HepG2 (cell line): ENCODE measurements around the gene NBPF1. TPM values are rescaled to one million over a fixed set of nuclear protein-coding genes. Genes with fewer than 3 reads are reported as not detected.

ENCODE experiments used
- ATAC-seq: fragments of 200-7000 bp; cut with Tn5 transposase; 3 replicates; pipeline ENCODE4 v1.9.1; 2020; ENCODE audit warnings: mild to moderate bottlenecking, moderate library complexity
- BruUV-seq: library from RNA; stranded (reverse); fragments of 400-500 nt; replicated peaks from 2 replicates; lab custom pipeline; 2021; lab: Mats Ljungman, UMichigan
- CTCF ChIA-PET: fragments of 300-600 bp; formaldehyde crosslinking; extraction: SDS; loops from one replicate; lab custom pipeline; 2021; ENCODE audit warnings: low total read pairs, inconsistent platforms, low intra/inter-chr PET ratio; lab: Yijun Ruan, JAX
- POLR2A ChIA-PET: fragments of 350-600 bp; sonication (Branson Sonifier 250); formaldehyde crosslinking; loops from one replicate; lab custom pipeline; 2020; ENCODE audit warnings: antibody characterized with exemption, inconsistent platforms; lab: Yijun Ruan, JAX
- DNase-seq: peaks from one replicate; pipeline ENCODE4 v3.0.0-alpha.2; 2015; ENCODE audit warnings: low spot score
- FAIRE-seq: peaks from 3 replicates; lab custom pipeline; 2011; peaks lifted over from hg19 to GRCh38; lab: Jason Lieb, UNC
- H2AFZ ChIP-seq: one replicate; pipeline ENCODE4 v1.6.1; 2011; ENCODE audit warnings: low read length, inconsistent platforms
- H3K27ac ChIP-seq: fragments of 300-600 bp; 3 replicates; pipeline ENCODE4 v1.8.0; 2011; ENCODE audit warnings: mixed run types, mild to moderate bottlenecking, mixed read lengths, low read length, inconsistent platforms; ENCODE audit not compliant: insufficient read depth; ENCODE audit errors: extremely low read length
- H3K27me3 ChIP-seq, 2 experiments: fragments of 200-600 bp in 1 of 2; 2 replicates in 1 of 2; 3 replicates in 1 of 2; pipeline versions ENCODE4 v1.6.0 to v1.8.0; 2011; ENCODE audit warnings: low read length in 2 of 2, mild to moderate bottlenecking in 2 of 2, moderate library complexity in 2 of 2, inconsistent platforms in 1 of 2; ENCODE audit not compliant: insufficient read depth in 2 of 2, control insufficient read depth in 1 of 2
- H3K36me3 ChIP-seq, 2 experiments: fragments of 200-600 bp in 1 of 2; replicated peaks in 1 of 2; 2 replicates in 1 of 2; 3 replicates in 1 of 2; pipeline versions ENCODE4 v1.5.1 to v1.8.0; 2011; ENCODE audit warnings: low read length in 2 of 2, inconsistent platforms in 1 of 2; ENCODE audit not compliant: insufficient read depth in 2 of 2, control insufficient read depth in 1 of 2
- H3K4me1 ChIP-seq: 2 replicates; pipeline ENCODE4 v1.5.1; 2012; ENCODE audit warnings: low read length, inconsistent platforms; ENCODE audit not compliant: insufficient read depth
- H3K4me2 ChIP-seq: 2 replicates; pipeline ENCODE4 v1.6.0; 2011; ENCODE audit warnings: low read depth, low read length, inconsistent platforms
- H3K4me3 ChIP-seq, 3 experiments: fragments of 200-600 bp in 1 of 3; sonication (generic), shearing (Covaris generic) in 1 of 3; replicated peaks in 1 of 3; 2 replicates each; pipeline ENCODE4 v1.5.1; 2011 to 2016; ENCODE audit warnings: low read length in 3 of 3, inconsistent platforms in 2 of 3, low read depth in 2 of 3, mild to moderate bottlenecking in 2 of 3, control low read depth in 1 of 3, mixed read lengths in 1 of 3; ENCODE audit not compliant: insufficient read depth in 1 of 3
- H3K79me2 ChIP-seq: one replicate; pipeline ENCODE4 v1.6.1; 2011; ENCODE audit warnings: low read length, inconsistent platforms; ENCODE audit not compliant: insufficient read depth
- H3K9ac ChIP-seq: 2 replicates; pipeline ENCODE4 v1.6.0; 2011; ENCODE audit warnings: mild to moderate bottlenecking, low read depth, low read length, inconsistent platforms; ENCODE audit not compliant: insufficient read depth
- H3K9me3 ChIP-seq: 2 replicates; pipeline ENCODE4 v1.5.1; 2012; ENCODE audit warnings: mild to moderate bottlenecking, low read length
- H4K20me1 ChIP-seq: 2 replicates; pipeline ENCODE4 v1.6.0; 2011; ENCODE audit warnings: inconsistent platforms, mild to moderate bottlenecking, low read length, moderate library complexity; ENCODE audit not compliant: insufficient read depth
- ATF4 ChIP-seq, 2 experiments: fragments of 450-650 bp in 1 of 2; sonication (generic) in 1 of 2; formaldehyde crosslinking; IDR thresholded peaks; 2 replicates each; pipeline versions ENCODE4 v1.5.0 to v1.8.0; 2020 to 2022; ENCODE audit warnings: mild to moderate bottlenecking in 1 of 2, missing genetic modification reagents in 1 of 2
- DDIT3 ChIP-seq: sonication (generic); formaldehyde crosslinking; IDR thresholded peaks from 2 replicates; pipeline ENCODE4 v1.4.0; 2020; ENCODE audit warnings: mild to moderate bottlenecking, missing genetic modification reagents
- HNRNPK ChIP-seq: fragments of 200-400 bp; formaldehyde crosslinking; IDR thresholded peaks from 2 replicates; pipeline ENCODE4 v1.6.1; 2018; ENCODE audit warnings: low read length, low read depth, moderate library complexity, mild to moderate bottlenecking; ENCODE audit not compliant: poor library complexity, severe bottlenecking
- KDM5B ChIP-seq: sonication (generic); formaldehyde crosslinking; IDR thresholded peaks from 2 replicates; pipeline ENCODE4 v1.4.0; 2020; ENCODE audit warnings: missing genetic modification reagents, mild to moderate bottlenecking, borderline replicate concordance
- PAF1 ChIP-seq: IDR thresholded peaks from 2 replicates; pipeline ENCODE4 v1.6.1; 2016; ENCODE audit warnings: missing genetic modification reagents, missing compliant biosample characterization
- PCBP2 ChIP-seq: fragments of 200-400 bp; formaldehyde crosslinking; optimal IDR thresholded peaks from 2 replicates; pipeline ENCODE3; 2018; ENCODE audit warnings: low read length, low read depth; ENCODE audit not compliant: poor library complexity, severe bottlenecking
- PHB2 ChIP-seq: fragments of 450-650 bp; IDR thresholded peaks from 2 replicates; pipeline ENCODE4 v1.6.1; 2018; ENCODE audit not compliant: partially characterized antibody
- RFX3 ChIP-seq: IDR thresholded peaks from 2 replicates; pipeline ENCODE4 v1.6.1; 2016; ENCODE audit warnings: missing biosample characterization, missing genetic modification reagents
- SRSF9 ChIP-seq: fragments of 200-400 bp; formaldehyde crosslinking; IDR thresholded peaks from 2 replicates; pipeline ENCODE4 v1.6.1; 2018; ENCODE audit warnings: borderline replicate concordance, mild to moderate bottlenecking, low read depth, low read length; ENCODE audit not compliant: insufficient read depth, poor library complexity, severe bottlenecking
- TGIF2 ChIP-seq: IDR thresholded peaks from 2 replicates; pipeline ENCODE4 v1.6.1; 2016; ENCODE audit warnings: control low read depth, missing compliant biosample characterization
- ZBTB38 ChIP-seq: sonication (generic); formaldehyde crosslinking; IDR thresholded peaks from 2 replicates; pipeline ENCODE4 v1.5.1; 2020; ENCODE audit warnings: mild to moderate bottlenecking, missing genetic modification reagents
- ZKSCAN1 ChIP-seq: fragments of 150-350 bp; IDR thresholded peaks from 2 replicates; pipeline ENCODE4 v1.6.1; 2014; ENCODE audit warnings: low read length
- ZNF713 ChIP-seq: sonication (generic); formaldehyde crosslinking; IDR thresholded peaks from 2 replicates; pipeline ENCODE4 v1.4.0; 2020; ENCODE audit warnings: mild to moderate bottlenecking, missing genetic modification reagents
- ZNF775 ChIP-seq: sonication (generic); formaldehyde crosslinking; IDR thresholded peaks from 2 replicates; pipeline ENCODE4 v1.4.0; 2020; ENCODE audit warnings: missing genetic modification reagents, mild to moderate bottlenecking, moderate library complexity, borderline replicate concordance
- WGBS: methylation state at CpG from one replicate; pipeline ENCODE4 v1.1.6; 2017; ENCODE audit warnings: low lambda C conversion rate; 5-methylcytosine and 5-hydroxymethylcytosine counted together
- in situ Hi-C: cut with HindIII; loops from 2 replicates; pipeline ENCODE4 v1.10.0; 2017; ENCODE audit warnings: low pct_unique_long_range_greater_than_20kb; ENCODE audit not compliant: extremely low pct_ligation_motif_present
- intact Hi-C: fragments of 100-400 bp; cut with micrococcal nuclease; formaldehyde crosslinking; loops from one replicate; pipeline ENCODE4 v1.10.0; 2022; ENCODE audit not compliant: unreplicated experiment
- polyA plus RNA-seq, 8 experiments: library from polyadenylated mRNA; depleted of rRNA in 3 of 8; stranded (reverse) in 7 of 8; unstranded in 1 of 8; fragments of >200 nt; fragmentation: Illumina TruSeq in 4 of 8; extraction: Trizol in 4 of 8; gene quantifications; 2 replicates each; pipeline versions ENCODE4 v1.2.1 to v1.2.3, GENCODE V29; 2011 to 2016; ENCODE audit warnings: low read depth in 4 of 8, missing spikeins in 1 of 8, mixed read lengths in 1 of 8; ENCODE audit not compliant: insufficient read depth in 1 of 8
- total RNA-seq, 5 experiments: library from RNA; depleted of rRNA; stranded (reverse); fragments of >200 nt; fragmentation: Illumina TruSeq; extraction: Trizol; gene quantifications; 2 replicates each; pipeline ENCODE4 v1.2.3, GENCODE V29; 2016; ENCODE audit warnings: low read depth in 1 of 5

The NBPF1 gene
- total and polyA plus RNA-seq, 2 of the 13 experiments (the other 11 are each of a cell fraction or from before 2014, with no cell fraction given): 30.3 to 35.6 TPM

GRCh38 chr1:16617778-16618580 lies 4.6 kb upstream of the NBPF1 start:
- Histone ChIP-seq H4K20me1 (no peaks in the 10 kb centered on the region), H3K27me3 (peaks cover 0 to 1% of the 10 kb centered on the region in 2 experiments; a peak in 1 of 5 replicates), H3K36me3 (peaks cover 21 to 38% of the 10 kb centered on the region in 2 experiments; a peak in 4 of 5 replicates), H3K27ac (no peak overlapping the region), H3K4me1 (peaks cover 12% of the 10 kb centered on the region), H2AFZ (no peak overlapping the region), H3K4me2 (no peak overlapping the region), H3K4me3 (no peak overlapping the region), H3K9me3 (no peaks in the 10 kb centered on the region), H3K9ac (no peak overlapping the region), H3K79me2 (no peaks in the 10 kb centered on the region)
- intact Hi-C loops (loop anchor here (1.0 kb wide), 1 partner anchor 333 kb away; no protein-coding TSS in a partner anchor), in situ Hi-C loops (no loop called here)
- 95% methylated on average over 7 of the region's 7 CpGs for WGBS
- FAIRE-seq (no peak), ATAC-seq (no peak), DNase-seq (no peak)
- CTCF ChIA-PET: interaction anchor here (1.0 kb wide), 1 partner anchor 333 kb away, joined by 4 read pairs; no protein-coding TSS in a partner anchor
- BruUV-seq: TSS peak; percentile 25
- POLR2A ChIA-PET: interaction anchor here (0.6 to 1.1 kb wide), 2 partner anchors 19 to 333 kb away, joined by 3 to 4 read pairs; no protein-coding TSS in a partner anchor
- TF ChIP-seq HNRNPK: peak; percentile 89
- TF ChIP-seq ZNF775: no peak
- peak; percentile 72 for TF ChIP-seq PCBP2

GRCh38 chr1:16617114-16617631 lies 3.8 kb upstream of the NBPF1 start:
- Histone ChIP-seq H3K4me2 (no peak overlapping the region), H3K36me3 (peaks cover 16 to 30% of the 10 kb centered on the region in 2 experiments; a peak in 4 of 5 replicates), H4K20me1 (no peaks in the 10 kb centered on the region), H3K4me1 (peaks cover 13% of the 10 kb centered on the region), H3K9ac (no peak overlapping the region), H3K27me3 (peaks cover 0 to 1% of the 10 kb centered on the region in 2 experiments; a peak in 1 of 5 replicates), H3K4me3 (no peak overlapping the region), H3K27ac (no peak overlapping the region), H3K9me3 (no peaks in the 10 kb centered on the region), H2AFZ (no peak overlapping the region), H3K79me2 (peaks cover 8% of the 10 kb centered on the region)
- BruUV-seq: TSS peak; percentile 5
- in situ Hi-C loops: no loop called here
- 93% methylated on average over 20 of the region's 20 CpGs for WGBS
- intact Hi-C loops: no loop called here
- POLR2A ChIA-PET: interaction anchor here (0.6 kb wide), 1 partner anchor 9 kb away, joined by 3 read pairs; no protein-coding TSS in a partner anchor
- no peak for DNase-seq
- FAIRE-seq: no peak
- CTCF ChIA-PET: no interaction called here
- no peak for ATAC-seq
- TF ChIP-seq ZKSCAN1: no peak
- peak; percentile 80; the same call in 1 of the 2 replicates for TF ChIP-seq PAF1 (CRISPR knock-in tag)
- TF ChIP-seq SRSF9: no peak
- no peak for TF ChIP-seq KDM5B (CRISPR knock-in tag)
- no peak for TF ChIP-seq PHB2
- TF ChIP-seq ATF4 (CRISPR knock-in tag; IDR thresholded peaks at IDR 0.05): no peak
- TF ChIP-seq DDIT3 (CRISPR knock-in tag): no peak
- TF ChIP-seq ZBTB38 (CRISPR knock-in tag): peak; percentile 73
- no peak for TF ChIP-seq ZNF713 (CRISPR knock-in tag)
- TF ChIP-seq TGIF2 (CRISPR knock-in tag): no peak
- TF ChIP-seq RFX3 (CRISPR knock-in tag): no peak
